HepG2 (cell line): ENCODE measurements around the gene TTC16. TPM values are rescaled to one million over a fixed set of nuclear protein-coding genes. Genes with fewer than 3 reads are reported as not detected.

Experiments used
- ATAC-seq: fragments of 200-7000 bp; cut with Tn5 transposase; 3 replicates; pipeline ENCODE4 v1.9.1; 2020; ENCODE audit warnings: mild to moderate bottlenecking, moderate library complexity
- BruUV-seq: library from RNA; stranded (reverse); fragments of 400-500 nt; replicated peaks from 2 replicates; lab custom pipeline; 2021; lab: Mats Ljungman, UMichigan
- CTCF ChIA-PET: fragments of 300-600 bp; formaldehyde crosslinking; extraction: SDS; loops from one replicate; lab custom pipeline; 2021; ENCODE audit warnings: low total read pairs, inconsistent platforms, low intra/inter-chr PET ratio; lab: Yijun Ruan, JAX
- POLR2A ChIA-PET: fragments of 350-600 bp; sonication (Branson Sonifier 250); formaldehyde crosslinking; loops from one replicate; lab custom pipeline; 2020; ENCODE audit warnings: antibody characterized with exemption, inconsistent platforms; lab: Yijun Ruan, JAX
- DNase-seq: peaks from one replicate; pipeline ENCODE4 v3.0.0-alpha.2; 2015; ENCODE audit warnings: low spot score
- FAIRE-seq: peaks from 3 replicates; lab custom pipeline; 2011; peaks lifted over from hg19 to GRCh38; lab: Jason Lieb, UNC
- H2AFZ ChIP-seq: one replicate; pipeline ENCODE4 v1.6.1; 2011; ENCODE audit warnings: low read length, inconsistent platforms
- H3K27ac ChIP-seq: fragments of 300-600 bp; 3 replicates; pipeline ENCODE4 v1.8.0; 2011; ENCODE audit warnings: mixed run types, mild to moderate bottlenecking, mixed read lengths, low read length, inconsistent platforms; ENCODE audit not compliant: insufficient read depth; ENCODE audit errors: extremely low read length
- H3K27me3 ChIP-seq, 2 experiments: fragments of 200-600 bp in 1 of 2; 2 replicates in 1 of 2; 3 replicates in 1 of 2; pipeline versions ENCODE4 v1.6.0 to v1.8.0; 2011; ENCODE audit warnings: low read length in 2 of 2, mild to moderate bottlenecking in 2 of 2, moderate library complexity in 2 of 2, inconsistent platforms in 1 of 2; ENCODE audit not compliant: insufficient read depth in 2 of 2, control insufficient read depth in 1 of 2
- H3K36me3 ChIP-seq, 2 experiments: fragments of 200-600 bp in 1 of 2; replicated peaks in 1 of 2; 2 replicates in 1 of 2; 3 replicates in 1 of 2; pipeline versions ENCODE4 v1.5.1 to v1.8.0; 2011; ENCODE audit warnings: low read length in 2 of 2, inconsistent platforms in 1 of 2; ENCODE audit not compliant: insufficient read depth in 2 of 2, control insufficient read depth in 1 of 2
- H3K4me1 ChIP-seq: 2 replicates; pipeline ENCODE4 v1.5.1; 2012; ENCODE audit warnings: low read length, inconsistent platforms; ENCODE audit not compliant: insufficient read depth
- H3K4me2 ChIP-seq: 2 replicates; pipeline ENCODE4 v1.6.0; 2011; ENCODE audit warnings: low read depth, low read length, inconsistent platforms
- H3K4me3 ChIP-seq, 3 experiments: fragments of 200-600 bp in 1 of 3; sonication (generic), shearing (Covaris generic) in 1 of 3; replicated peaks in 1 of 3; 2 replicates each; pipeline ENCODE4 v1.5.1; 2011 to 2016; ENCODE audit warnings: low read length in 3 of 3, inconsistent platforms in 2 of 3, low read depth in 2 of 3, mild to moderate bottlenecking in 2 of 3, control low read depth in 1 of 3, mixed read lengths in 1 of 3; ENCODE audit not compliant: insufficient read depth in 1 of 3
- H3K79me2 ChIP-seq: one replicate; pipeline ENCODE4 v1.6.1; 2011; ENCODE audit warnings: low read length, inconsistent platforms; ENCODE audit not compliant: insufficient read depth
- H3K9ac ChIP-seq: 2 replicates; pipeline ENCODE4 v1.6.0; 2011; ENCODE audit warnings: mild to moderate bottlenecking, low read depth, low read length, inconsistent platforms; ENCODE audit not compliant: insufficient read depth
- H3K9me3 ChIP-seq: 2 replicates; pipeline ENCODE4 v1.5.1; 2012; ENCODE audit warnings: mild to moderate bottlenecking, low read length
- H4K20me1 ChIP-seq: 2 replicates; pipeline ENCODE4 v1.6.0; 2011; ENCODE audit warnings: inconsistent platforms, mild to moderate bottlenecking, low read length, moderate library complexity; ENCODE audit not compliant: insufficient read depth
- FOXO1 ChIP-seq: sonication (generic); formaldehyde crosslinking; IDR thresholded peaks from 2 replicates; pipeline ENCODE4 v1.4.0; 2020; ENCODE audit warnings: missing genetic modification reagents
- GATAD1 ChIP-seq: IDR thresholded peaks from 2 replicates; pipeline ENCODE4 v1.6.1; 2016; ENCODE audit warnings: missing genetic modification reagents, missing compliant biosample characterization
- HMG20A ChIP-seq: IDR thresholded peaks from 2 replicates; pipeline ENCODE4 v1.6.1; 2016; ENCODE audit warnings: borderline replicate concordance
- IRF9 ChIP-seq: sonication (generic); formaldehyde crosslinking; IDR thresholded peaks from 2 replicates; pipeline ENCODE4 v1.8.0; 2022; ENCODE audit warnings: missing genetic modification reagents, mild to moderate bottlenecking, borderline replicate concordance
- MAFK ChIP-seq, 2 experiments: IDR thresholded peaks in 1 of 2; conservative IDR thresholded peaks in 1 of 2; 2 replicates each; pipeline ENCODE4 v1.6.1; 2011; ENCODE audit warnings: improper control_type of control experiment in 2 of 2, low read length in 2 of 2
- MXD4 ChIP-seq: IDR thresholded peaks from 2 replicates; pipeline ENCODE4 v1.6.1; 2016; ENCODE audit warnings: mild to moderate bottlenecking, missing biosample characterization, missing genetic modification reagents
- NR2F1 ChIP-seq, 2 experiments: fragments of 450-650 bp in 1 of 2; formaldehyde crosslinking in 1 of 2; IDR thresholded peaks; 2 replicates each; pipeline versions ENCODE4 v1.5.0 to v1.6.1; 2016 to 2020; ENCODE audit warnings: mild to moderate bottlenecking in 1 of 2, missing compliant biosample characterization in 1 of 2, missing genetic modification reagents in 1 of 2, moderate library complexity in 1 of 2
- NR2F6 ChIP-seq, 2 experiments: IDR thresholded peaks; 2 replicates each; pipeline ENCODE4 v1.6.1; 2016; ENCODE audit warnings: antibody characterized with exemption in 1 of 2, mild to moderate bottlenecking in 1 of 2
- PPARG ChIP-seq: conservative IDR thresholded peaks from 2 replicates; pipeline ENCODE4 v1.6.1; 2016; ENCODE audit warnings: missing biosample characterization, missing genetic modification reagents
- RFXAP ChIP-seq: sonication (generic); formaldehyde crosslinking; IDR thresholded peaks from 2 replicates; pipeline ENCODE4 v1.4.0; 2020; ENCODE audit warnings: missing genetic modification reagents, borderline replicate concordance
- SNAPC2 ChIP-seq: sonication (generic); formaldehyde crosslinking; IDR thresholded peaks from 2 replicates; pipeline ENCODE4 v1.8.1; 2022; ENCODE audit warnings: mild to moderate bottlenecking, missing genetic modification reagents
- SUZ12 ChIP-seq: fragments of 150-350 bp; IDR thresholded peaks from 2 replicates; pipeline ENCODE4 v1.6.1; 2014; ENCODE audit warnings: low read depth, low read length
- ZNF138 ChIP-seq: sonication (generic); formaldehyde crosslinking; IDR thresholded peaks from 2 replicates; pipeline ENCODE4 v1.5.0; 2020; ENCODE audit warnings: mild to moderate bottlenecking, low read depth, missing genetic modification reagents
- ZNF574 ChIP-seq: sonication (generic); formaldehyde crosslinking; IDR thresholded peaks from 2 replicates; pipeline ENCODE4 v1.4.0; 2020; ENCODE audit warnings: missing genetic modification reagents
- ZNF782 ChIP-seq: sonication (generic); formaldehyde crosslinking; IDR thresholded peaks from 2 replicates; pipeline ENCODE4 v1.4.0; 2020; ENCODE audit warnings: missing genetic modification reagents, mild to moderate bottlenecking, borderline replicate concordance
- WGBS: methylation state at CpG from one replicate; pipeline ENCODE4 v1.1.6; 2017; ENCODE audit warnings: low lambda C conversion rate; 5-methylcytosine and 5-hydroxymethylcytosine counted together
- in situ Hi-C: cut with HindIII; loops from 2 replicates; pipeline ENCODE4 v1.10.0; 2017; ENCODE audit warnings: low pct_unique_long_range_greater_than_20kb; ENCODE audit not compliant: extremely low pct_ligation_motif_present
- intact Hi-C: fragments of 100-400 bp; cut with micrococcal nuclease; formaldehyde crosslinking; loops from one replicate; pipeline ENCODE4 v1.10.0; 2022; ENCODE audit not compliant: unreplicated experiment
- polyA plus RNA-seq, 8 experiments: library from polyadenylated mRNA; depleted of rRNA in 3 of 8; stranded (reverse) in 7 of 8; unstranded in 1 of 8; fragments of >200 nt; fragmentation: Illumina TruSeq in 4 of 8; extraction: Trizol in 4 of 8; gene quantifications; 2 replicates each; pipeline versions ENCODE4 v1.2.1 to v1.2.3, GENCODE V29; 2011 to 2016; ENCODE audit warnings: low read depth in 4 of 8, missing spikeins in 1 of 8, mixed read lengths in 1 of 8; ENCODE audit not compliant: insufficient read depth in 1 of 8
- total RNA-seq, 5 experiments: library from RNA; depleted of rRNA; stranded (reverse); fragments of >200 nt; fragmentation: Illumina TruSeq; extraction: Trizol; gene quantifications; 2 replicates each; pipeline ENCODE4 v1.2.3, GENCODE V29; 2016; ENCODE audit warnings: low read depth in 1 of 5

TTC16 gene
- total and polyA plus RNA-seq, 2 of the 13 experiments (the other 11 are each of a cell fraction or from before 2014, with no cell fraction given) = not detected

GRCh38 chr9:127667127-127667844, 48.6 kb upstream of the TTC16 start:
- Histone ChIP-seq H3K9ac (no peak overlapping the region), H2AFZ (no peak overlapping the region), H3K4me1 (peaks cover 24% of the 10 kb centered on the region), H3K27me3 (no peaks in the 10 kb centered on the region), H3K9me3 (no peaks in the 10 kb centered on the region), H3K36me3 (no peaks in the 10 kb centered on the region), H3K79me2 (no peaks in the 10 kb centered on the region), H3K27ac (no peak overlapping the region), H3K4me2 (no peak overlapping the region), H3K4me3 (no peak overlapping the region), H4K20me1 (no peaks in the 10 kb centered on the region)
- ChIA-PET POLR2A (no interaction called here), CTCF (no interaction called here)
- in situ Hi-C loops = no loop called here
- FAIRE-seq (no peak), ATAC-seq (no peak), DNase-seq (no peak)
- WGBS = 48% methylated on average over 2 of the region's 3 CpGs
- no TSS peak for BruUV-seq
- intact Hi-C loops = no loop called here
- no peak for TF ChIP-seq NR2F6 (IDR thresholded peaks at IDR 0.05)
- no peak for TF ChIP-seq NR2F6 (CRISPR knock-in tag; IDR thresholded peaks at IDR 0.05)

- no TSS peak for BruUV-seq
- CTCF ChIA-PET = no interaction called here
Measured at GRCh38 chr9:127667906-127668305, 48.0 kb upstream of the TTC16 start.

More at GRCh38 chr9:127667906-127668305, 48.0 kb upstream of the TTC16 start:
- intact Hi-C loops (no loop called here), in situ Hi-C loops (no loop called here)
- no peak for DNase-seq
- Histone ChIP-seq H3K36me3 (no peaks in the 10 kb centered on the region), H3K4me3 (no peak overlapping the region), H3K27me3 (no peaks in the 10 kb centered on the region), H4K20me1 (no peaks in the 10 kb centered on the region), H3K9me3 (no peaks in the 10 kb centered on the region), H3K27ac (no peak overlapping the region), H2AFZ (no peak overlapping the region), H3K4me1 (peaks cover 24% of the 10 kb centered on the region), H3K9ac (no peak overlapping the region), H3K79me2 (no peaks in the 10 kb centered on the region), H3K4me2 (no peak overlapping the region)
- ATAC-seq = no peak
- FAIRE-seq = no peak
- TF ChIP-seq IRF9 (CRISPR knock-in tag) (no peak), HMG20A (CRISPR knock-in tag) (no peak), GATAD1 (CRISPR knock-in tag) (no peak), MXD4 (CRISPR knock-in tag) (no peak), MAFK (conservative IDR thresholded peaks at IDR 0.05 in 1 of 2, IDR thresholded peaks at IDR 0.05 in 1 of 2; ENCODE audit: low read length in 2 of 2) (no peak), PPARG (CRISPR knock-in tag) (no peak), FOXO1 (CRISPR knock-in tag) (no peak), ZNF782 (CRISPR knock-in tag) (no peak), SUZ12 (no peak), ZNF138 (CRISPR knock-in tag) (no peak), ZNF574 (CRISPR knock-in tag) (no peak), RFXAP (CRISPR knock-in tag) (no peak), NR2F1 (CRISPR knock-in tag; IDR thresholded peaks at IDR 0.05) (no peak), SNAPC2 (no peak)
- POLR2A ChIA-PET = no interaction called here
- WGBS = 83% methylated on average over 16 of the region's 18 CpGs
